Caco-2 (cell line): ENCODE data around the gene XPR1. TPM values are rescaled to one million over a fixed set of nuclear protein-coding genes. Genes with fewer than 3 reads are reported as not detected.

Experiments used
- BruUV-seq: library from RNA; stranded (reverse); fragments of 400-500 nt; replicated peaks from 2 replicates; lab custom pipeline; 2021; lab: Mats Ljungman, UMichigan
- CTCF ChIA-PET: fragments of 300-600 bp; sonication (Branson Sonifier 250); formaldehyde crosslinking; loops from one replicate; lab custom pipeline; 2022; ENCODE audit warnings: antibody characterized with exemption; lab: Charles Lee
- POLR2A ChIA-PET: fragments of 300-600 bp; sonication (Branson Sonifier 250); formaldehyde crosslinking; loops from one replicate; lab custom pipeline; 2022; ENCODE audit warnings: antibody characterized with exemption; lab: Charles Lee
- DNase-seq, 2 experiments: peaks; one replicate each; pipeline versions ENCODE4 v3.0.0 to v3.0.0-alpha.2; 2020 to 2022
- H3K27me3 ChIP-seq: replicated peaks from 2 replicates; pipeline ENCODE4 v1.6.0; 2011; ENCODE audit warnings: low read length; ENCODE audit not compliant: control insufficient read depth, insufficient read depth
- H3K36me3 ChIP-seq: 2 replicates; pipeline ENCODE4 v1.5.1; 2011; ENCODE audit warnings: low read length; ENCODE audit not compliant: control insufficient read depth, insufficient read depth
- H3K4me1 ChIP-seq: fragments of 250-450 bp; sonication (Bioruptor Pico); 2 replicates; pipeline ENCODE4 v1.5.1; 2020; ENCODE audit warnings: mild to moderate bottlenecking
- H3K4me3 ChIP-seq: 2 replicates; pipeline ENCODE4 v1.5.1; 2011; ENCODE audit warnings: low read depth, mild to moderate bottlenecking, control low read depth, low read length
- H3K9me3 ChIP-seq: fragments of 250-450 bp; sonication (Bioruptor Pico); 2 replicates; pipeline ENCODE4 v1.5.1; 2020; ENCODE audit warnings: mild to moderate bottlenecking, moderate library complexity
- H3K27ac Mint-ChIP-seq: one replicate; pipeline ENCODE4 v1.8.0; 2022; ENCODE audit warnings: mixed read lengths; ENCODE audit not compliant: unreplicated experiment
- H3K27me3 Mint-ChIP-seq: one replicate; pipeline ENCODE4 v1.8.0; 2022; ENCODE audit warnings: mixed read lengths; ENCODE audit not compliant: insufficient read depth, unreplicated experiment
- H3K36me3 Mint-ChIP-seq: one replicate; pipeline ENCODE4 v1.8.0; 2022; ENCODE audit warnings: mild to moderate bottlenecking, mixed read lengths; ENCODE audit not compliant: insufficient read depth, unreplicated experiment
- H3K4me1 Mint-ChIP-seq: one replicate; pipeline ENCODE4 v1.8.0; 2022; ENCODE audit warnings: low read depth, mixed read lengths; ENCODE audit not compliant: unreplicated experiment
- H3K4me3 Mint-ChIP-seq: one replicate; pipeline ENCODE4 v1.8.0; 2022; ENCODE audit warnings: mild to moderate bottlenecking, moderate library complexity, mixed read lengths; ENCODE audit not compliant: unreplicated experiment
- H3K9me3 Mint-ChIP-seq: one replicate; pipeline ENCODE4 v1.8.0; 2022; ENCODE audit warnings: mixed read lengths; ENCODE audit not compliant: unreplicated experiment
- intact Hi-C: fragments of 100-400 bp; cut with micrococcal nuclease; formaldehyde crosslinking; loops from one replicate; pipeline ENCODE4 v1.10.0; 2022; ENCODE audit not compliant: unreplicated experiment
- total RNA-seq: library from RNA; stranded (reverse); gene quantifications from 2 replicates; pipeline ENCODE4 v1.2.3, GENCODE V29; 2022
- TF ChIP-seq, protein P1 (sequence below), 2 experiments: fragments of 200-600 bp in 1 of 2; IDR thresholded peaks; 1 replicate in 1 of 2; 2 replicates in 1 of 2; pipeline versions ENCODE4 v1.5.1 to v1.8.0; 2011 to 2022; ENCODE audit warnings: antibody characterized with exemption in 1 of 2, control low read depth in 1 of 2, inconsistent platforms in 1 of 2, low read depth in 1 of 2, low read length in 1 of 2, mild to moderate bottlenecking in 1 of 2, moderate library complexity in 1 of 2; ENCODE audit not compliant: insufficient read depth in 1 of 2, severe bottlenecking in 1 of 2, unreplicated experiment in 1 of 2

XPR1 gene
- total RNA-seq, 1 experiment from 2014 or later = 34.4 TPM

DNA sequence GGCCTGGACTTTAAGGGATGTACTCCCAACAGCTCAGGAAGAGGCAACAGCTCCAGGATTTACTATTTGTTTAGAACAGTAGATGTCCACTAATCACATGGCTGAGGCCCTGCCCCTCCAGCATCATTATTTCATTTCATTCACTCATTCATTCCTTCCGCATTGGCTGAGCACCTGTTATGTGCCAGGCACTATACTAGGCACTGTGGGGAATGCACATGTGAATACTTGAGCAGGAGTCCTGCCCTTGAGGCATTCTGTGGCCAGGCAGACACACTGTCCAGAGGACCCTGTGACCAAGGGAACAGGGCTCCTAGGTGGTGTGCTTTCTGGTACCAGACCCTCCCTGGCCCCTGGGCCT lies 305.2 kb downstream of the XPR1 start:
- no peaks in the 10 kb centered on the region for H3K36me3 Mint-ChIP-seq
- H3K4me3 Mint-ChIP-seq = no peak overlapping the region
- DNase-seq = no peak
- TF ChIP-seq, protein P1, sequence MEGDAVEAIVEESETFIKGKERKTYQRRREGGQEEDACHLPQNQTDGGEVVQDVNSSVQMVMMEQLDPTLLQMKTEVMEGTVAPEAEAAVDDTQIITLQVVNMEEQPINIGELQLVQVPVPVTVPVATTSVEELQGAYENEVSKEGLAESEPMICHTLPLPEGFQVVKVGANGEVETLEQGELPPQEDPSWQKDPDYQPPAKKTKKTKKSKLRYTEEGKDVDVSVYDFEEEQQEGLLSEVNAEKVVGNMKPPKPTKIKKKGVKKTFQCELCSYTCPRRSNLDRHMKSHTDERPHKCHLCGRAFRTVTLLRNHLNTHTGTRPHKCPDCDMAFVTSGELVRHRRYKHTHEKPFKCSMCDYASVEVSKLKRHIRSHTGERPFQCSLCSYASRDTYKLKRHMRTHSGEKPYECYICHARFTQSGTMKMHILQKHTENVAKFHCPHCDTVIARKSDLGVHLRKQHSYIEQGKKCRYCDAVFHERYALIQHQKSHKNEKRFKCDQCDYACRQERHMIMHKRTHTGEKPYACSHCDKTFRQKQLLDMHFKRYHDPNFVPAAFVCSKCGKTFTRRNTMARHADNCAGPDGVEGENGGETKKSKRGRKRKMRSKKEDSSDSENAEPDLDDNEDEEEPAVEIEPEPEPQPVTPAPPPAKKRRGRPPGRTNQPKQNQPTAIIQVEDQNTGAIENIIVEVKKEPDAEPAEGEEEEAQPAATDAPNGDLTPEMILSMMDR (IDR thresholded peaks at IDR 0.05; ENCODE audit: insufficient read depth in 1 of 2, low read depth in 1 of 2, low read length in 1 of 2, severe bottlenecking in 1 of 2, unreplicated experiment in 1 of 2) = no peak
- no peaks in the 10 kb centered on the region for H3K27me3 Mint-ChIP-seq
- no peaks in the 10 kb centered on the region for H3K36me3 ChIP-seq
- H3K4me1 Mint-ChIP-seq = no peaks in the 10 kb centered on the region
- ChIA-PET CTCF (no interaction called here), POLR2A (no interaction called here)
- H3K27me3 ChIP-seq = no peaks in the 10 kb centered on the region
- no peak overlapping the region for H3K27ac Mint-ChIP-seq
- intact Hi-C loops = no loop called here
- H3K4me3 ChIP-seq = no peak overlapping the region
- no TSS peak for BruUV-seq
- H3K9me3 Mint-ChIP-seq = no peaks in the 10 kb centered on the region
- no peaks in the 10 kb centered on the region for H3K4me1 ChIP-seq
- H3K9me3 ChIP-seq = no peaks in the 10 kb centered on the region

DNA sequence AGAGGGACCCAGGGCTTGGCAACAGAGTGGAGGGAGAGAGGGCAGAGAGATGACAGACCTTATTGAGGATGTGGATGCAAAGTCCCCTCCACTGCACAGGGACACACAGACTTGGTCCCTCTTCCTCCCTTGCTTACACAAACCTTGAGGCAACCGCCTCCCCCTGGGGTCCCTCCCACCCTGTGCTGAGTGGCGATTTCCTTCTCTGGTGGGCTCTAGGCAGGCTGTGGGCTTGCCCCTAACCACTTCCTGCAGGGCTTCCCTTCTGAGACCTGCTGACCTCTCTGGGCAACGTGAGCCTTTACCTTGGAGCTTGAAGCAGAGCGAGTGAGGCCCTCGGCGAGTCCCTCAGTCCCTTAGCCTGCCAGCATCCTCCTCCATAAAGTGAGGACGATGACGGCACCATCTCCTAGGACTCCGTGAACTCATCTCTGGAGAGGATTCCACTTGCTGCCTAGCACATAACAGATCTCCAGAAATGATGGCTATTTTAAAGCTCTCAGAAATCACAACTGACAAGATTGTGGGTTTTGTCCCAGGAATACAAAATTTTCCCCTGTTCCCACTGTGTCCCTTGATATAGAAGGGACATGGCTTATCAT lies 305.9 kb downstream of the XPR1 start:
- Histone ChIP-seq H3K4me3 (no peak overlapping the region), H3K4me1 (no peaks in the 10 kb centered on the region), H3K9me3 (no peaks in the 10 kb centered on the region), H3K36me3 (no peaks in the 10 kb centered on the region), H3K27me3 (no peaks in the 10 kb centered on the region)
- Mint-ChIP-seq H3K4me3 (no peak overlapping the region), H3K27me3 (no peaks in the 10 kb centered on the region), H3K9me3 (no peaks in the 10 kb centered on the region), H3K4me1 (no peaks in the 10 kb centered on the region), H3K36me3 (no peaks in the 10 kb centered on the region), H3K27ac (no peak overlapping the region)
- DNase-seq = no peak
- ChIA-PET POLR2A (no interaction called here), CTCF (no interaction called here)
- intact Hi-C loops = no loop called here
- BruUV-seq = no TSS peak
- TF ChIP-seq, protein P1 (IDR thresholded peaks at IDR 0.05; ENCODE audit: insufficient read depth in 1 of 2, low read depth in 1 of 2, low read length in 1 of 2, severe bottlenecking in 1 of 2, unreplicated experiment in 1 of 2) = no peak

DNA sequence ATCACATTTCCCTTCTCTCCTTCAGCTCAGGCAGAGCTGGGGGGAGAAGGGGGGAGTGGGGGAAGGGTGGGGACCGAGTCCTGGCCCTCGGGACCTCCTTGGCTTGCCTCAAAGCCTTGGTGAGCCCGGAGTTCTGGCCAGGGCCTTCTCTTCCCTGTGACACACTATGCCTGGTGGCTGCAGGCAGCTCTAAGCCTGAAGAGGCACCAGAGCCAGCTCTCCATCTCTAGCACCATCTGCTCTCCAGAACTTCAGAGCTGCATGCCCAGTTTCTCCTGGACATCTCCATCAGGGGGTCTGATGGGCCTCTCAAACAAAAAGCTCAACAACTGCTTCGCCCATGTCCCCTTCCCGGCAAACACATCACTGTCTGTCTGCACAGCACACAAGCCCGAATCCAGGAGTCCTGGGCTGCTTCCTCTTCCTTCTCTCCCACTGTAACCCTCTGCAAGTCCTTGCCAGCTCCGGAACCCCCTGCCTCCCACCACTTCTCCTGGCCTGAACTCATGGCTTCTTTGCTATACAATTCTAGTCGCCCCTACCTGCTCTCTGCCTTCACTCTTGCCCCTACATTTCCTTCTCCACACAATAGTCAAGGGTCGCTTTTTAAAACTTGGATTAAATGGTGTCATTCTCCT lies 307.4 kb downstream of the XPR1 start:
- no peaks in the 10 kb centered on the region for H3K9me3 ChIP-seq
- no peak for DNase-seq
- H3K27me3 ChIP-seq = no peaks in the 10 kb centered on the region
- H3K4me1 ChIP-seq = no peaks in the 10 kb centered on the region
- H3K36me3 ChIP-seq = no peaks in the 10 kb centered on the region
- intact Hi-C loops = no loop called here
- Mint-ChIP-seq H3K36me3 (no peaks in the 10 kb centered on the region), H3K4me3 (no peak overlapping the region), H3K27me3 (no peaks in the 10 kb centered on the region), H3K27ac (no peak overlapping the region), H3K4me1 (no peaks in the 10 kb centered on the region), H3K9me3 (no peaks in the 10 kb centered on the region)
- BruUV-seq = no TSS peak
- no peak overlapping the region for H3K4me3 ChIP-seq
- TF ChIP-seq, protein P1 (IDR thresholded peaks at IDR 0.05; ENCODE audit: insufficient read depth in 1 of 2, low read depth in 1 of 2, low read length in 1 of 2, severe bottlenecking in 1 of 2, unreplicated experiment in 1 of 2) = no peak
- ChIA-PET CTCF (no interaction called here), POLR2A (no interaction called here)
